ENCODE data around the gene ITGAL. TPM values are rescaled to one million over a fixed set of nuclear protein-coding genes. Genes with fewer than 3 reads are reported as not detected.

Gene ITGAL
- total and polyA plus RNA-seq, 2 of the 13 experiments (the other 11 are each of a cell fraction or from before 2014, with no cell fraction given), result 0.86 to 1.2 TPM

DNA sequence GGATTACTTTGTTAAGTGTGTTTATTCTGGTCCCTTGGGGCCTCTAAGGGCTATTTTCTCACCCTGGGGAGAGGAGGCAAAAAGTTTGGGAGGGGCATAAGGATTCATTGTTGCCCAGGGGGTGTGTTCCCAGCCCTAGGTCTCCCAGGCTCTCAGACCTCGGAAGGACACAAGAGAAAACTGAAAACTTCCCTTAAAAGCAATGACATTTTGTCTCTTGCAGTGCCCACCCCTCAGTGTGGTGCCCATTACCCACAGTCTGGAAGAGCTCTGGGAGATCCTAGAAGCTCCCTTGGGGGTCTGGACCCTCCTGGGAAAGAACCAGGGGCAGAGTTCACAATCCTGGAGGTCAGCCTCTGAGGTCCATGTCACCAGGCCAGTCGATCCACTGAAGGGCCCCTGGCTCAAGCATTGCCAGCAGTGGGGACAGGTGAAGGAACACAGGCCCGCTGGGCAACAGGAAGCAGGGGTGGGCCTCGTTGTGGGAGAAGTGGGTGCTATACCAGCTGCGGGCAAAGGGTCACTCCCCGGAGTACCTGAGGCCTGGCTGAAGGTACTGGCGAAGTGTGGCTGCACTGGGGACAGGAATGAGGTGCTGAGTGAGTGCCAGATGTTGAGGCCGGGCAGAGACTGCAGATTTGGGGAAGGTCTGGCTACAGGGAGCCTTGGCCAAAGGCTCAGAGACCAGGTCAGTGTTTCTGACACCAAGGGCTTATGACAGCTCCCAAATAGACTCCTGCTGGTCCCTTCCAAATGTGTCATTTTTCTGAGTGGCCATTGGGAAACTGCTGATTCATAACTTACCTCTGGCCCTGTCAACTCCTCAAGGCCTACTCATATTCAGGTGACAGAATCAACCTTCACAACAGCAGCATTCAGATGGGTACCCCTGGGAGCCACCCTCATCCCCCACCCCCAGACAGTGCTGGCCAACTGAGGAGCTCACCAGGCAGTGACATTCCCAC lies 66.7 kb downstream of the ITGAL start (continued):
- no peak for TF ChIP-seq ZNF20 (CRISPR knock-in tag; IDR thresholded peaks at IDR 0.05)
- 0 out of 2 replicates have a peak, but pooled peaks have one; percentile 35 for TF ChIP-seq ZNF274 (CRISPR knock-in tag; IDR thresholded peaks at IDR 0.05)
- TF ChIP-seq ZIK1 (CRISPR knock-in tag; IDR thresholded peaks at IDR 0.05; ENCODE audit: borderline replicate concordance, low read depth), result no peak; the same call in 1 of the 2 replicates
- peak; percentile 52 for TF ChIP-seq ZFX (CRISPR knock-in tag; IDR thresholded peaks at IDR 0.05; ENCODE audit: low read depth)
- 0 out of 2 replicates have a peak, but pooled peaks have one; percentile 52 for TF ChIP-seq GLI4 (CRISPR knock-in tag; IDR thresholded peaks at IDR 0.05; ENCODE audit: borderline replicate concordance)
- TF ChIP-seq MEF2D (CRISPR knock-in tag; IDR thresholded peaks at IDR 0.05), result peak; percentile 66; the same call in 1 of the 2 replicates
- no peak for TF ChIP-seq ZSCAN12 (CRISPR knock-in tag; IDR thresholded peaks at IDR 0.05)
- TF ChIP-seq MZF1 (CRISPR knock-in tag; IDR thresholded peaks at IDR 0.05; ENCODE audit: borderline replicate concordance), result no peak
- no peak for TF ChIP-seq CBX2 (IDR thresholded peaks at IDR 0.05; ENCODE audit: low read depth, low read length)
- TF ChIP-seq CBX2 (CRISPR knock-in tag; IDR thresholded peaks at IDR 0.05; ENCODE audit: low read depth), result no peak
- no peak for TF ChIP-seq POLR2AphosphoS2 (IDR thresholded peaks at IDR 0.05; ENCODE audit: low read depth, low read length)
- no peak for TF ChIP-seq ISL2 (CRISPR knock-in tag; IDR thresholded peaks at IDR 0.05)
- peak; percentile 29; the same call in 1 of the 2 replicates for TF ChIP-seq ARID4A (CRISPR knock-in tag; IDR thresholded peaks at IDR 0.05; ENCODE audit: borderline replicate concordance)
- no peak for TF ChIP-seq ZNF317 (CRISPR knock-in tag; IDR thresholded peaks at IDR 0.05)
- TF ChIP-seq IRX3 (CRISPR knock-in tag; IDR thresholded peaks at IDR 0.05; ENCODE audit: borderline replicate concordance, low read depth), result no peak
- no peak for TF ChIP-seq RORA (CRISPR knock-in tag; IDR thresholded peaks at IDR 0.05)
- TF ChIP-seq, protein P1, sequence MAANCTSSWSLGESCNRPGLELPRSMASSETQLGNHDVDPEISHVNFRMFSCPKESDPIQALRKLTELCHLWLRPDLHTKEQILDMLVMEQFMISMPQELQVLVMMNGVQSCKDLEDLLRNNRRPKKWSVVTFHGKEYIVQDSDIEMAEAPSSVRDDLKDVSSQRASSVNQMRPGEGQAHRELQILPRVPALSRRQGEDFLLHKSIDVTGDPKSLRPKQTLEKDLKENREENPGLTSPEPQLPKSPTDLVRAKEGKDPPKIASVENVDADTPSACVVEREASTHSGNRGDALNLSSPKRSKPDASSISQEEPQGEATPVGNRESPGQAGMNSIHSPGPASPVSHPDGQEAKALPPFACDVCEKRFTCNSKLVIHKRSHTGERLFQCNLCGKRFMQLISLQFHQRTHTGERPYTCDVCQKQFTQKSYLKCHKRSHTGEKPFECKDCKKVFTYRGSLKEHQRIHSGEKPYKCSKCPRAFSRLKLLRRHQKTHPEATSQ (CRISPR knock-in tag; IDR thresholded peaks at IDR 0.05; ENCODE audit: borderline replicate concordance), result 0 out of 2 replicates have a peak, but pooled peaks have one; percentile 52
- TF ChIP-seq ZNF101 (CRISPR knock-in tag; IDR thresholded peaks at IDR 0.05; ENCODE audit: borderline replicate concordance, low read depth), result no peak
- TF ChIP-seq ZNF251 (CRISPR knock-in tag; IDR thresholded peaks at IDR 0.05), result no peak
- TF ChIP-seq NFE2L2 (IDR thresholded peaks at IDR 0.05; ENCODE audit: low read length), result peak; percentile 29; the same call in 1 of the 2 replicates
- no peak for TF ChIP-seq SP2 (CRISPR knock-in tag; IDR thresholded peaks at IDR 0.05)
- TF ChIP-seq SAP130 (CRISPR knock-in tag; IDR thresholded peaks at IDR 0.05; ENCODE audit: low read depth), result 0 out of 2 replicates have a peak, but pooled peaks have one; percentile 20
